ENCODE results near the gene RCC1.
"Not testable (repeated sequence)": the region's sequence is repeated elsewhere in the genome, so short reads cannot be mapped to it uniquely, and the experiment has no call there.

The RCC1 gene

GRCh38 chr1:28551381-28551780 is 45.5 kb downstream of the RCC1 start:
- DNase-seq (ENCODE audit: low read depth): no peak

GRCh38 chr1:28552758-28553663 is 47.2 kb downstream of the RCC1 start, which contains the start of gene TRNAU1AP:
Gene TRNAU1AP (plus strand): TSS chr1:28553085. CDS start chr1:28553111, 26 bp downstream.
- peak; percentile 93 for DNase-seq (ENCODE audit: low read depth)

- no peak for DNase-seq (ENCODE audit: low read depth)
Observed at GRCh38 chr1:28560886-28561285, 55.0 kb downstream of the RCC1 start.

- no peak for DNase-seq (ENCODE audit: low read depth)
Observed at GRCh38 chr1:28564310-28564709, 58.5 kb downstream of the RCC1 start.

- DNase-seq (ENCODE audit: low read depth): no peak
Observed at GRCh38 chr1:28565040-28565439, 59.2 kb downstream of the RCC1 start.

GRCh38 chr1:28565726-28566125 is 59.9 kb downstream of the RCC1 start:
- DNase-seq (ENCODE audit: low read depth): no peak

- DNase-seq (ENCODE audit: low read depth): no peak
Observed at GRCh38 chr1:28566931-28567330, 61.1 kb downstream of the RCC1 start.

- DNase-seq (ENCODE audit: low read depth): no peak
Observed at GRCh38 chr1:28571911-28572310, 66.1 kb downstream of the RCC1 start.

GRCh38 chr1:28572891-28573290 is 67.0 kb downstream of the RCC1 start:
- not testable (repeated sequence) for DNase-seq (ENCODE audit: low read depth)

GRCh38 chr1:28573564-28573963 is 67.7 kb downstream of the RCC1 start:
- DNase-seq (ENCODE audit: low read depth): no peak

GRCh38 chr1:28577052-28577678 is 71.3 kb downstream of the RCC1 start:
- DNase-seq (ENCODE audit: low read depth): no peak

GRCh38 chr1:28577738-28578536 is 72.1 kb downstream of the RCC1 start:
- no peak for DNase-seq (ENCODE audit: low read depth)

GRCh38 chr1:28578696-28579218 is 72.9 kb downstream of the RCC1 start:
- no peak for DNase-seq (ENCODE audit: low read depth)

- DNase-seq (ENCODE audit: low read depth): no peak
Observed at GRCh38 chr1:28579401-28579800, 73.6 kb downstream of the RCC1 start.

GRCh38 chr1:28580722-28581530 is 75.1 kb downstream of the RCC1 start:
- peak; percentile 32 for DNase-seq (ENCODE audit: low read depth)

- peak; percentile 87 for DNase-seq (ENCODE audit: low read depth)
Observed at GRCh38 chr1:28581531-28582247, 75.8 kb downstream of the RCC1 start.

- DNase-seq (ENCODE audit: low read depth): no peak
Observed at GRCh38 chr1:28582248-28582615, 76.4 kb downstream of the RCC1 start.

GRCh38 chr1:28586585-28587391 is 80.9 kb downstream of the RCC1 start:
- not testable (repeated sequence) for DNase-seq (ENCODE audit: low read depth)

All from T-helper 22 cell (primary cell).